WI38 (cell line): ENCODE results near the gene ZNF423.

Source experiments
- H3K4me3 ChIP-seq: 2 replicates; pipeline ENCODE4 v1.5.1; 2011; ENCODE audit warnings: low read depth, mild to moderate bottlenecking, control low read depth, low read length
- TF ChIP-seq, protein P1 (sequence below): IDR thresholded peaks from 2 replicates; pipeline ENCODE4 v1.5.1; 2012; ENCODE audit warnings: low read depth, mild to moderate bottlenecking, control low read depth, low read length

Gene ZNF423

DNA sequence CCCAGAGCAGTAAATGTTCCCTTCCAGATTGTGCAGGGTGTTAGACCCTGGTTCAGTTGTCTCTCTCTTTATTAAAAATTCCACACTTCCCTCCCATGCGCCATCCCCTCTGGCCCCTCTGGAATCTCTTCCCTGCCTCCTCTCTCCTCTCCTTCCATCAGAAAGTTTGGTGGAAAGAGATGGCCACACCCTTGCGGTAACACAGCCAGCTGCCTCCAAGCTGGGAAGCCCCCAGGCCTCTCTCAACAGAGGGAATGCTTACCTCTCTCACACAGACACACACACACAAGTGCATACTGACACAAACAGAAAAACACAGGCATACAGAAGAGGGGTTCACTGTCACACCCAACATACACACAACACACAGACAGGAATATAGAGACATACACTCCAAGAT lies 261.8 kb downstream of the ZNF423 start:
- H3K4me3 ChIP-seq, result no peak overlapping the region
- TF ChIP-seq, protein P1, sequence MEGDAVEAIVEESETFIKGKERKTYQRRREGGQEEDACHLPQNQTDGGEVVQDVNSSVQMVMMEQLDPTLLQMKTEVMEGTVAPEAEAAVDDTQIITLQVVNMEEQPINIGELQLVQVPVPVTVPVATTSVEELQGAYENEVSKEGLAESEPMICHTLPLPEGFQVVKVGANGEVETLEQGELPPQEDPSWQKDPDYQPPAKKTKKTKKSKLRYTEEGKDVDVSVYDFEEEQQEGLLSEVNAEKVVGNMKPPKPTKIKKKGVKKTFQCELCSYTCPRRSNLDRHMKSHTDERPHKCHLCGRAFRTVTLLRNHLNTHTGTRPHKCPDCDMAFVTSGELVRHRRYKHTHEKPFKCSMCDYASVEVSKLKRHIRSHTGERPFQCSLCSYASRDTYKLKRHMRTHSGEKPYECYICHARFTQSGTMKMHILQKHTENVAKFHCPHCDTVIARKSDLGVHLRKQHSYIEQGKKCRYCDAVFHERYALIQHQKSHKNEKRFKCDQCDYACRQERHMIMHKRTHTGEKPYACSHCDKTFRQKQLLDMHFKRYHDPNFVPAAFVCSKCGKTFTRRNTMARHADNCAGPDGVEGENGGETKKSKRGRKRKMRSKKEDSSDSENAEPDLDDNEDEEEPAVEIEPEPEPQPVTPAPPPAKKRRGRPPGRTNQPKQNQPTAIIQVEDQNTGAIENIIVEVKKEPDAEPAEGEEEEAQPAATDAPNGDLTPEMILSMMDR, result no peak

DNA sequence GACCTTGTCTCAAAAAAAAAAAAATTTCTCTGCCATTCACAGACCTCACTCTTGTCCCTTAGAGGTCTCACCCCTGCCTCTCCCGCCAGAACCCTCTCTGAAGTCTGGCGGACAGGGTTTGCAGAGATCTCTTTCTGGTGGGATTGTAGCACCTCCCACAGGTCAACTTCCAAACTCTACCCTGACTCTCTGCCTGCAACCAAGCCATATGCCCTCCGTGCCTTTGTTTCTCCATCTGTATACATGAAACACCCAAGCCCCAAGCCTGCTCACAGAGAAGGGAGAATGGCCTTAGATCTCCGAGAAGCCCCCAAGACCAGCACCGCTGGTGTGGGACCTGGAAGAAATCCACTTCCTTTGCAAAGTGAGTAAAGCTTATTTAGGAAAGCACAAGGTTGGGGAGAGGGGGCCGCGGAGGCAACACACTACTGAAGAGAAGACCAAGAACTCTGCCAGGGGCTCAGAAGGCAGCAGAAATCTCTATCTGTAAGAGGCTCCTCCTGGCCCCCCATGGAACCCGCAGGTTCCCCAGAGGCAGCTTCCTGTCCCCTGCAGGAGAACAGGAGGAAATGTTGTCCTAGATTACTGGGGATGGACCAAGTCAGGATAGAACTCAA lies 262.4 kb downstream of the ZNF423 start:
- H3K4me3 ChIP-seq, result no peak overlapping the region
- TF ChIP-seq, protein P1, result no peak

DNA sequence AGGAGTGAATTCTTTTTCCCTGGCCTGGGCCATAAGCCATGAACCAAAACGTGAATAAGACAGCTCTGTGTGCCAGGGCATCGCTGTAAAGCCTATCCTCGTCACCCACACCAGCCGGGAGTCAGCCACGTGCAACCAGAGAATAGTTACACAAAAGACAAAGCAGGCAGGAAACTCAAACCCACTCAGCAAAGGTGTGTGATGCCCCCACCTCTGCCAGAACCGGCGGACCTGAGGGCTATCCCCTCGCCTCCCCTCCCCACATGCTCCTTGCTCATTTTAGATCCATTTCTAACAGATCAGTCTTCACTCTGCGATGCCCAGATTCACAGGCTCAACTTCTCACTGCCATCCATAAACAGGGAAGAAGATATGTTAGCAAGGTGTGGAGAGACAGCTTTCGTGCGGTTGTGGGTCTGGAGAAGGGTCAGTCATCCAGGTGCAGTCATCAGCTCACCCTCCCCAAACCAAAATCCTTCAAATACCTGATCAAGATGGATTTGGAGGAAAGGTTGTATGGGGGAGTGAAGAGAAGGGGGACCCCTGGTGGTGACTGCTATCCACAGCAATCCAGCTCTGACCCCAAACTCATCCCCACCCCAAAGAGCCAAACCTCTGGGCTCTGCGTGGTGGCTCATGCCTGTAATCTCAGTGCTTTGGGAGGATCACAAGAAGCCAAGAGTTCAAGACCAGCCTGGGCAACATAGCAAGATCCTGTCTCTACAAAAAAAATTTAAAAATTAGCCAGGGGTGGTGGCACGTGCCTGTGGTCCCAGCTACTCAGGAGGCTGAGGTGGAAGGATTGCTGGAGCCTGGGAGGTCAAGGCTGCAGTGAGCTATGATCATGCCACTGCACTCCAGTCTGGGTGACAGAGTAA lies 263.1 kb downstream of the ZNF423 start:
- TF ChIP-seq, protein P1, result no peak; the same call in 1 of the 2 replicates
- H3K4me3 ChIP-seq, result no peak overlapping the region

DNA sequence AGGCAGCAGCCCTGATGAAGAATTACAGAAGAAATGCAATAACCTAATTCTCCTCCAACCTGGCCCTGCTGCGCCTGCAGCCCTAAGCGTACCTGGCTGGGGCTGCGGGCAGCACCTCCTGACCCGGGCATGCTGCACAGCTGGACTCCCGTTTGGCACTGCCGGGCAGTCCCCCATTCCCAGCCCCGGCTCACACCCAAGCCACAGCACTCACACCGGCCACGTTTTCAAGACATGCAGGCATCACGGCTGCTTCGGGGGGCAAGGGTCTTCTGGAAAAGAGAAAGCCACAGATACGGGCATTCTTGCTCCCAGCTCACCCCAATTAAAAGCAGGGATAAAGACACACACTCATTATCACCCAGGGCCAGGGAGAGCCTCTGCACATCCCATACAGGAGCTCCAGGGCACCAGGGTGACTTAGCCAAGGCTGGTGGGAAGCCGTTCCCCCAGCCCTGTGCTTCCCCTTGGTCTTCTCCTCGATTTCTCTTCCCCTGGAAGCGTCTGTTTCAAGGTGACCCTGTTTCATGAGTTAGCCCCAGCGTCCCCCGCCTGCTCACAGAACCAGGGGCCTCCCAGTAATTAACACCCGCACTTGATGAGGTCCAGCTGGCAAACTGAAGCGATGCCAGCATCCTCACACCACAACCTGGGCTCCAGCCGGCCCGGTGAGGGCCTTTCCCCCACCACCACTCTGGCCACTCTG lies 265.6 kb downstream of the ZNF423 start:
- no peak overlapping the region for H3K4me3 ChIP-seq
- TF ChIP-seq, protein P1, result no peak

GRCh38 chr16:49589544-49590031 lies 266.3 kb downstream of the ZNF423 start:
- TF ChIP-seq, protein P1, result no peak
- no peak overlapping the region for H3K4me3 ChIP-seq

GRCh38 chr16:49588729-49589384 lies 267.1 kb downstream of the ZNF423 start:
- H3K4me3 ChIP-seq, result no peak overlapping the region

More at GRCh38 chr16:49588729-49589384, 267.1 kb downstream of the ZNF423 start:
- TF ChIP-seq, protein P1, result no peak
